HG03066 (cell line): ENCODE measurements around the gene PRKCSH.
"Not testable (repeated sequence)": the region's sequence is repeated elsewhere in the genome, so short reads cannot be mapped to it uniquely, and the experiment has no call there.

Experiments
- ATAC-seq: cut with Tn5 transposase; IDR thresholded peaks from one replicate; pipeline ENCODE4 v1.9.1; 2021; ENCODE audit warnings: low read depth; ENCODE audit not compliant: unreplicated experiment

The PRKCSH gene, protein sequence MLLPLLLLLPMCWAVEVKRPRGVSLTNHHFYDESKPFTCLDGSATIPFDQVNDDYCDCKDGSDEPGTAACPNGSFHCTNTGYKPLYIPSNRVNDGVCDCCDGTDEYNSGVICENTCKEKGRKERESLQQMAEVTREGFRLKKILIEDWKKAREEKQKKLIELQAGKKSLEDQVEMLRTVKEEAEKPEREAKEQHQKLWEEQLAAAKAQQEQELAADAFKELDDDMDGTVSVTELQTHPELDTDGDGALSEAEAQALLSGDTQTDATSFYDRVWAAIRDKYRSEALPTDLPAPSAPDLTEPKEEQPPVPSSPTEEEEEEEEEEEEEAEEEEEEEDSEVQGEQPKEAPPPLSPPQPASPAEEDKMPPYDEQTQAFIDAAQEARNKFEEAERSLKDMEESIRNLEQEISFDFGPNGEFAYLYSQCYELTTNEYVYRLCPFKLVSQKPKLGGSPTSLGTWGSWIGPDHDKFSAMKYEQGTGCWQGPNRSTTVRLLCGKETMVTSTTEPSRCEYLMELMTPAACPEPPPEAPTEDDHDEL

DNA sequence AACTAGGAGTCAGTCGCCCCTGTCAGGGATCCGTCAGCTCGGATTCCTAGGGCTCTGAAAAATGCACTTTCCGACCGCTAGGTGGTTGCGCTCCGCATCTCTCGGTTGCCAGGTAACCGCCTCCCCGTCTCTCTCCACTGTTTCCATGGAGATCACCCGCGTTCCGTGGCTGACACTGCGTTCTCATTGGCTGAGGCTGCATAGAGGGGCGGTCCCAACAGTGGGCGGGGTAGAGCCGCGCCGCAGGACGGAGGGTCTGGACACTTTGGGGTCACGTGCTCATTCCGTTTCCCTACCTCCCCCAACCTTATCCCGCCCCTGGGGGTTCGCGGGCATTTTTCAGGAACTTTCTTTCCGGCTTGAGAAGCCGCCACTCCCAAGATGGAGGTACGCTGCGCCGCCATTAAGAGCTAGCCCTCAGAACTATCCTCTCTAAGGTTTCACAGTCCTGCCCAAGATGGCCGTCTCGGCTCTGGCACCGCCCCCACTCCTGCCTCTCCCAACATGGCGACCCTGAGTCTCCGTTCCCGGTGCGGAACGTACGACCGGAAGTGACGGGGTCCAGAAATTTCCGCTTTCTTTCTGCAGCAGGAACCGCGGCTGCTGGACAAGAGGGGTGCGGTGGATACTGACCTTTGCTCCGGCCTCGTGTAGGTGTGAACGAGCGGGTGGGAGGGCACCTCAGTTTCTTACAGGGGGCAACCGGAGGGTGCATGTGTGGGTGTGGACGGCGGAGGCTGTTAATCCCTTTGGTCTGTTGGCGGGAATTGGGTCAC is at the start of gene PRKCSH, which contains the start of gene ODAD3:
TSS of gene PRKCSH (plus strand) at position 579 of the 776 bp plus-strand sequence. CDS start 483 bp downstream, outside the sequence.
TSS of gene ODAD3 (minus strand) at position 65 of the 776 bp plus-strand sequence. CDS start 105 bp downstream, outside the sequence.
- peak; percentile 87 for ATAC-seq

DNA sequence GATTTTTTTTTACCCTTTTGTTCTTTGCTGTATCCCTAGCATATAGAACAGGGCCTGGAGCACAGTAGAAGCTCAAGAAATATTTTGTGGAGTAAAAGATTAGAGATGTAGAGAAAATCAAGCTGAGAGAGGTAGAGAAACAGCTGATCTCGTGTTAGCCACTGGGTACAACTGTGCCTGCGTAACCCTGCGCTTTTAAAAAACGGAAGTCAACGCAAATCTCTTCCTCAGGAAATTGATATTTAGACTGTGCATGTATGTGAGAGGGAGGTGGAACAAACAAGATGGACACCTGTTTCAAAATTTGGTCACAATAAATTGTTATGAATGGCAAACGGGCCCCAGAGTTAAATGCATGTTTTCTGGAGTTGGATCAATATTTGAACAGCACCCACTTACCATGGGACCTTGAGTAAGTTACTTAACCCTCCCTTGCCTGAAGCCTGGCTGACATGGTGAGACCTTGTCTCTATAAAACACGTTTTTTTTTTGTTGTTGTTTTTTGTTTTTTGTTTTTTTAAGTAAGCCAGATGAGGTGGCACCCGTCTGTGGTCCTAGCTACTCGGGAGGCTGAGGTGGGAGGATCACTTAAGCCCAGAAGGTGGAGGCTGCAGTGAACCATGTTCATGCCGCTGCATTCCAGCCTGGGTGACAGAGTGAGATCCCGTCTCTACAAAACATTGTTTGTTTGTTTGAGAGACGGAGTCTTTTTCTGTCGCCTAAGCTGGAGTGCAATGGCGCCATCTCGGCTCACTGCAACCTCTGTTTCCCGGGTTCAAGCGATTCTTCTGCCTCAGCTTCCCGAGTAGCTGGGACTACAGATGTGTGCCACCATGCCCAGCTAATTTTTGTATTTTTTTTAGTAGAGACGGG is 48.0 kb upstream of the PRKCSH start:
- no peak for ATAC-seq

DNA sequence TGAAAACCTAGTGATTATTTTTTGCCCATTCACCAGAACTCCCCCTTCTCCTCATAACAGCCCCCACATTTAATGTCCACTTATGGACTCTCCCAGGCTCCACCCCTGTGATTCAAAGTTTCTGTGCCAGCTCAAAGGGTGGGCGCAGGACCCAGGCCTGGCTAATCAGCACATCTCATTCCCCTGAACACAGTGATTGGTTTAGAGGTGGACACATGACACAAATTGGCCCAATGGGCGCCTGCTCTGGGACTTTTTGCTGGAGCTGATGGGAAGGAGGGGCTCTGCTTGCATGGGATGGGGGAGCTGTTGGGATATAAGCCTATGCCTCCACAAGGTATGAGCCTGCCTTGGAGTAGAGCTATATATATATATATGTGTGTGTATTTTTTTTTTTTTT is 45.1 kb upstream of the PRKCSH start:
- ATAC-seq, result no peak

DNA sequence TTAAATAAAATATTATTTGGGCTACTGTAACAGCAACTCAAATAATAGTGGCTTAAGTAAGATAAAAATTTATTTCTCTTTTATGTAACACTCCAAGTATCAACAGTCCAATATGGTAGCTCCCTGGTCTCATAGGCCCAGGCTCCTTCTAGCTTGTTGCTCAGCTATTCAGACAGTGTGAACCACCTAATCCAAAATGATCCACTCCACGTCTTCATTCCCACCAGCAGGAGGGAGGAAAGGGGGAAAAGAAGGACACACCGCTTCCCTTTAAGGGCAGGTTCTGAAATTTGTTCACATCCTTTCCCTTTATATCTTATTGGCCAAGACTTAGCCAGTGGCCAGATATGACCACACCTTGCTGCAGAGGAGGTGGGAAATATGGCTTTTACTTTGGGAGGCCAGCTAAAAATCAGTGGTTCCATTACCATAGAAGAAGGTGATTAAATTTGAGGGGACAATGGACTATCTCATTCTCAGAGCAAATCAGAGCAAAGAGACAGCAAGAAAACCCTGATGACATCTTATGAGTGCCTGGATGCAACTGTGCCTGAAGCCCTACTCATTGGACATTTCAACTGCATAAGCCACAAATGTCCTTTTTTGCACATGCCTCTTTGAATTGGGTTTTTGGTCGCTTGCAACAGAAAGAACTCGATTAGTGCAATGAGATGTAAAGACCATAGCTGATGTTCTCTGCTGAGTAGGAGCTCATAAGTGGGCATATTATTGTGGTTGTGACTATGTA is 44.3 kb upstream of the PRKCSH start:
- ATAC-seq, result no peak

DNA sequence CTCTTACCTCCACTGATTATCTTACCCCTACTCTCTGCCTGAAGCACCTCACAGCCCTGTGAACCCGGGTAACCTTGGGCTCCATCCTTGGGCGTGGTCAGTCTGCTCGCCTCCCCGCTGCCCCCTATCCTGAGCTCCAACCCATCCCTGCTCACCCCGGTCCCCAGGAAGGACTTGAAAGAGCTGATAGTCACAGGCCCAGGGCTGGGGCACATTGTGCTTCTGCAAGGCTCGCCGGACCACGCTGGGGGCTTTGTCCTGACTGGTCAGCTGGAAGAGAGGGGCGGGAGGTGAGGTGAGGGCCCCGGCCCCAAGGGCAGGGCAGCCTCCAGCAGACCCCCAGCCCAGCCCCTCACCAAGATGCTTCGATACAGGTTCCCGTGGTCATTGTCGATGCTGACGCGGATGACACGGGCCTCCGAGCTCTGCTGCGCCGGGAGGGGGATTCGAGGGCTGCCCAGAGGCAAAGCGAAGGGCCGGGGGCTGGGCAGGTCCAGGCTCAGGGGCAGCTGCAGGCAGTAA is 38.3 kb upstream of the PRKCSH start:
- ATAC-seq, result no peak

DNA sequence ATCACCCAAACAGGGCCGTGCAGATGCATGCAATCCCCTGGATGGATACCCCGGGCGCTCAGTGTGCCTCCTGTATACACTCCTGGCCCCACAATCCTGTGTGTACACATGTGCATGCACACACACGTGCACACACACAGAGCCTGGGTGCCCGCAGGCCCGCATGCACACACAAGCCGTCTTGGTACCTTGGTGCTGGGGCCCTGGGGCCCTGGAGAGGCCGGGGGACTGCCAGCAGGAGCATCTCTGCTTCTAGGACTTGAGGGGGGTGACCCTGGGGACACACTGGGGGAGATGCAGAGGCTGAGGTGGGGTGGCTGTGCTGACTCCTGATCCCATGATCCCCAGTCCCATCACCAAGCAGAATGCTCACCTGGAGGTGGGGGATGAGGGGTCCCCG is 35.8 kb upstream of the PRKCSH start:
- ATAC-seq, result no peak

DNA sequence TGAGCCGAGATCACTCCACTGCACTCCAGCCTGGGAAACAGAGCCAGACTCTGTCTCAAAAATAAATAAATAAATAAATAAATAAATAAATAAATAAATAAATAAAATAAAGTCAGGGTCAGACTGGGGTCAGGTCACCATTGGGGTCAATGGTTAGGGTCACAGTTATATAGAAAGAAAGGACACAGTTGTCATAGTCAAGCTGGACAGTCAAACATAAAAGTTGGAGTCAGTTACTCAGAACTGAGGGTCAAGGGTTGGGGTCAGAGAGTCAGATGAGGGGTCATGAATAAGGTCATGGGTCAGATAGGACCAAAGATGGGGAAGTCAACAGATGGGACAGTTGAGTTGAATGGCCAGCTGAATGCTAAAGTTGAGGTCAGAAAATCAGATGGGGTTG is 34.6 kb upstream of the PRKCSH start:
- ATAC-seq, result no peak

DNA sequence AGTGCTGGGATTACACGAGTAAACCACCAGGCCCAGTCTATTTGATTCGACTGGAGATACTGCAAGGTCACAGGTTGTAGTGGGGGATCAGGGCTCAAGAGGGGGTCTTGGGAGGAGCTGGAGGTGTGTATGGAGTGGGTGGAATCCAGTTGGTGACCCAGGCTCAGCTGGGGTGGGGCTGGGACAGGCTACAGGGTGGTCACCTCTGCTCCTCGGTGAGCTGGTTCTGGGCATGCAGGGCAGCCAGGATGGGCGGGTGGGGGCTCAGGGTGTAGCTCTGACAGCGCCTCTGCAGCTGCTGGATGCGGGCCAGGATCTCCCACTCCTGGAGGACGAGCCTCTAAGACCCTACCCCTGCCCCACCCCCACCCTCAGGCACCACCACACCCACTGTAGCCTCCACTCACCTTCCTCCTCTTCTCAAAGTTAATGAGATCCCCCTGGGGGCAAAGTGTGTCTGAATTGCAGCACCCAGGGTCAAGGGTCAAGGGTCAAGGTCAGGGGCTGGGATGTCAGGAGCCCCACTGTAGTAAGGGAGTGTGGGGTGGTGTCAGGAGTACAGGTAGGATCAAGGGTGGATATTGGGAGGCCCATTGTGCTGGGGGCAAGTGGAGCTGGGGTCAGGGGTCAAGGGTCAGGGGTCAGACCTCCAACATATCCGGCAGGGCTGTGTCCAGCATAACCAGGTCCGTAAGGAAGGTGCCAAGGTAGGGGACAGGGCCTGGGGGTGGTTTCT is 33.5 kb upstream of the PRKCSH start:
- ATAC-seq, result no peak

DNA sequence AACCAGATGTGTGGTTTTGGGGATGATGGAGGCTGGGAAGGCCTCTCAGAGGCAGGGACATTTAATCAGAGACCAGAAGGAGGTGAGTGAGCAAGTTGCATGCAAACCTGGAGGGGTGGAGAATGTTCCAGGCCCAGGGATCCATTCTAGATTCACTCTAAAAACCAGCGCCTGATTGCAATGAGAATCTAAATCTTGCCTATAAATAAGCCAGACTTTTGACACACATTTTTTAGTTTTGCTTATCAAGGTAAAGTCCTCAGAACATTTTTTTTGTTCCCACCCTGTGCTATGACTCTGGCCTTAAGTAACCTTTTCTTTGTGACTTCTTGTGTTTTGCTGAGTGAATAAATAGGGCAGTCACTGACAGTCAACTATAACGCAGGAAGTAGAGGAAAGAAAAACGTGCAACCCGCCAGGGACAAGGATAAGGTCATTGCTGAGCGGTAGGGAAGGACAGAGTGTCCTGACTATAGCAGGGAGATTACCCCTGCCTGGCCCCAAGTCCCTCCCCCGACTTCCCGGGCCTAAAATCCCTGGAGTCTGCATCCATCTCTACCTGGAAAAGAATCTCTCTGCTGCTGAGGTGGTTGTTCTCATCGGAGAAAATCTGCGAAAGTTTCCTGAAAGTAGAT is 30.7 kb upstream of the PRKCSH start:
- no peak for ATAC-seq

DNA sequence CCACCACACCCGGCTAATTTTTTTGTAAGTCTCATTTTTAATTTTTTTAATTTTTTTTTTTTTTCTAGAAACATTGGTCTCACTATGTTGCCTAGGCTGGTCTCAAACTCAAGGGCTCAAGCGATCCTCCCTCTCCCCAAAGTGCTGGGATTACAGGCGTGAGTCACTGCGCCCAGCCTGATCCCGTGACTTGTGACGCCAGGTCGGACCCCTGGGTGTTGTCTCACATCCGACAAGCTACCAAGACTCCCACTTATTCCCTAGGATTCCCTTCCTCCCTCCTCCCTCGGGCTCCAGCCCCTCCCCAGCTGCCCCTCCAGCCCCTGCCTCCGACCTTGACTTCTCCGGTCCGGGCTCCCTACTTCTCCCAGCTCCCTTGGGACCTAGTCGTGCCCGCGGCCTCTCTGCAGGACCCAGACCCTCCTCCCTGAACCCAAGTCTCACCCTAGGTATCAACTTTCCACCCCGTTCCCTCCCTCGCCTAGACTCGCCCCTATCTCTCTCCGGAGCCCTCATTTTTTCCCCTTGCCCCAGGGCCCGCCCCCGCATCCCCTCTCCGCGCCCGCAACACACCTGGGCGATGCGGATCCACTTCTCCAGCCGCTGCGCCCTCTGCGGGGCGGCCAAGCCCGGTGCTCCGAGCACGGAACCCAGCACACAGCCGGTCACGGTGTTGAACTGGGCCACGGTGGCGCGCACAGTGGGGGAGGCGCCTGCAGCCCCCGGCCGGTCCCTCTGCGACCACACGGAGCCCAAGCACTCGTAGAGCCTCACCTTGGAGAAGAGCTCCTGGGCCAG is 29.4 kb upstream of the PRKCSH start:
- ATAC-seq, result no peak

DNA sequence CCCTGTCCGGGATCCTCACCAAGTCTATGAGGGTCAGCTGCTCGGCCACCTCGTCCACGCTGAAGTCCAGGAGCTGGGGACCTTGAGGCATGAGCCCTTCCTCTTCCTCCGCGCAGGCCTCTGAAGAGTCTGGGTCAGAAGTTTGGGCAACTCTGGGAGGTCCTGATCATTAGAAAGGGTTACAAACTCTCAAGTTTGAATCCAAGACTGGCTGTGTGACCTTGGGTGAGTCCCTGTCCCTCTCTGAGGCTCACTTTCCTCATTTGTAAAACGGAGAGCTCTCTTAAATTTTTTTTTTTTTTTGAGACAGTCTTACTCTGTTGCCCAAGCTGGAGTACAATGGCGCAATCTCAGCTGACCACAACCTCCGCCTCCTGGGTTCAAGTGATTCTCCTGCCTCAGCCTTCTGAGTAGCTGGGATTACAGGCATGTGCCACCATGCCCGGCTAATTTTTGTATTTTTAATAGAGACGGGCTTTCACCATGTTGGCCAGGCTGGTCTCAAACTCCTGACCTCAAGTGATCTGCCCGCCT is 28.7 kb upstream of the PRKCSH start:
- not testable (repeated sequence) for ATAC-seq

DNA sequence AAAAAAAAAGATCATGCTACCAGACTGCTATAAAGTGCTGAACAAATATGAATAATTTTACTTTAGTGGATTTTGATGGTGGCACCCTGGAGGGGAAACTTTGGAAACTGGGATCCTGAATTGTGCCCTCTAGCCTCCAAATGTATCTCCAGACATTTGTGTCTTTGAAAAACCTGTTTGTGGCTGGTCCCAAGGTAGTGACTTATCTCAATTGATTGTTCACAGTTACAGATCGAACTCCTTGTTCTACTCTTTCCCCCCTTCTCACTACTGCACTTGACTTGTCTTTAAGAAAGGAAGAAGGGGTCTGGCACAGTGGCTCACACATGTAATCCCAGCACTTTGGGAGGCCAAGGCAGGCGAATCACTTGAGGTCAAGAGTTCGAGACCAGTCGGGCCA is 26.8 kb upstream of the PRKCSH start:
- no peak for ATAC-seq

DNA sequence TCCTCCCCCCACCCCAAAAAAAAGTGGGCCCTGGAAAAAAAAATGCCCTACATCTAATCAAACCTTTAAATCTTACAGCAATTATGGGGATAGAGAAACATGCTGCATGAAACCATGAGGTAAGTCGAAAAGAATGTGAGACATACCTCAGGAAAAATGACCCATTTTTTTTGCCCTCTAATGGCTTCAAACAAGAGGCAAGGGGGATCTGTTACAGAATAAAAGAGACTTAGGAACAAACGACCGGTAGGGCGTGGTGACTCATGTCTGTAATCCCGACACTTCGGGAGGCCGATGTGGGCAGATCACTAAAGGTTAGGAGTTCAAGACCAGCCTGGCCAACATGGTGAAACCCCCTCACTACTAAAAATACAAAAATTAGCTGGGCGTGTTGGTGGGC is 24.8 kb upstream of the PRKCSH start:
- ATAC-seq, result no peak

DNA sequence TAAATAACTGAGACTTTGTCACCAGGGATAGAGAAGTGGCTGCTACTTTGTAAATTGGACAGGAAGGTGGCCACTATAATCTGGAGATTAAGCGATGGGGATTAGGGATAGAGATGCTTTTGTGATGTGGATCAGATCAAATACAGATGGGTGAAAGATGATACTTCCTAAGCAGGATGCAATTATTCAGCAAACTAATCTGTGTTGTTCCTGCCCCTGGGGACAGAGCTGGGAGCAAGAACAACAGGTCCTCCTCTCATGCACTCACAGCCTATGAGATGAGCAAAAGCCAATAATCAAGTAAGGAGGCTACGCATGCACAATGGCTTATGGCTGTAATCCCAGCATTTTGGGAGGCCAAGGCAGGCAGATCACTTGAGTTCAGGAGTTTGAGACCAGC is 20.9 kb upstream of the PRKCSH start:
- ATAC-seq, result no peak

DNA sequence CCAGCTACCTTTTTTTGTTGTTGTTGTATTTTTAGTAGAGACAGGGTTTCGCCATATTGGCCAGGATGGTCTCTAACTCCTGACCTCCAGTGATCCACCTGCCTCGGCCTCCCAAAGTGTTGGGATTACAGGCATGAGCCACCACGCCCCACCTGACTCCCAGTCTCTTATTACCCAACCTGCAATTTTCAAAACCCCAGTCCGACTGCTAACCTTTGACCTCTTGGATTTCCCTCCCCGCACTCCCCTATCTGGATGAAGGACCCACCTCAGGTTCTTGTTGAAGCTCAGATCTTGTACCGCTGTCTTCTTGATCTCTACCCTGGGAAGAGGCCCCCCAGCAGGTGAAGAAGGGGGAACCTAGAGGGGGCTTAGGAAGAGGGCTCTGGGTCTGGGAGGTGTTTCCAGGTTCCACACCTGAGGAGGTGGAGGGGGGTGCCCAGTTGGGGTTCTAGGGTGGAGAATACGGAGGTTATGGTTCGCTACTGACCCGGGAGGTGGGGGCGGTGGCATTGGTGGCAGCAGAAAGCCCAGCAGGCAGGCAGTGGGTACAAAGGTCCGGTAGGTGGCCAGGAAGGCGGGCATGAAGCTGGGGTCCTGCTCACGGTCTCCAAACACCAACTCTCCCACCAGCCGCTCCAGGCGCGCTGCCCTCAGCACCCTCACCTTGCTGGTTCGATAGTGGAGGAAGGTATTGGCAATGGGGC is 18.9 kb upstream of the PRKCSH start:
- ATAC-seq, result no peak

DNA sequence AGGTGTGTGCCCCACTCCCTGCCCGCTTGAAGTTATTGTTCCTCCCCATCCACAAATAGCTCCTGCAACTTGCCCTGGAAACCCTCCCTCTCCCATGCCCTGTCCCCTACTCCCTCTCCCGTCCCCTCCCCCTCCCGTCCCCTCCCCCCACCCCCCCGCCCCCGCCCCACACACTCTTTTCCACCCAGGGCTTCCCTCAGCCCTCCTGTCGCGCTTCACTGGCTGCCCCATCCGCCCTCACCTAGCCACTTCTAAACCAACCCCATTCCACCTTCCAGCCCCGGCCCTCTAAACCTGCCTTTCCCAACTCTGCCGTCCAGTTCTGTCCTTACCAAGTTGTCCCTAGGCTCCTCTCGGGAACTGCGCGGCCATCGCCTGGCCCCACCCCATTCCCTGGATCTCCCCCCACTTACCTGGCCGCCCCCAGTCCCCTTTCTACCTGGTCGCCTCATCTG is 17.3 kb upstream of the PRKCSH start:
- ATAC-seq, result no peak
